Thoracic aorta (tissue), 2 donors: ENCODE measurements around the gene LIX1. TPM values are rescaled to one million over a fixed set of nuclear protein-coding genes. Genes with fewer than 3 reads are reported as not detected.
A peak's percentile ranks its signal among the peaks of the same experiment; 100 is the strongest.
"Not testable (repeated sequence)": the region's sequence is repeated elsewhere in the genome, so short reads cannot be mapped to it uniquely, and the experiment has no call there.

Experiments
- ATAC-seq: fragments of 150-250 bp; one replicate; pipeline ENCODE4 v1.8.0; 2017; ENCODE audit warnings: low read depth; ENCODE audit not compliant: insufficient number of reproducible peaks, low FRiP score
- DNase-seq: peaks from one replicate; pipeline ENCODE4 v3.0.0-alpha.2; 2020; ENCODE audit warnings: low spot score
- H3K27ac ChIP-seq, 2 donors: fragments of 200-600 bp; sonication (generic); 1 replicate in 1 of 2; 2 replicates in 1 of 2; pipeline ENCODE4 v1.5.1; 2016; ENCODE audit warnings: mild to moderate bottlenecking in 2 of 2, moderate library complexity in 2 of 2
- H3K27me3 ChIP-seq: fragments of 200-600 bp; sonication (generic); replicated peaks from 2 replicates; pipeline ENCODE4 v1.6.0; 2016; ENCODE audit warnings: mild to moderate bottlenecking; ENCODE audit not compliant: insufficient read depth
- H3K36me3 ChIP-seq: fragments of 200-600 bp; sonication (generic); one replicate; pipeline ENCODE4 v1.5.1; 2016
- H3K4me1 ChIP-seq, 2 donors: fragments of 200-600 bp; sonication (generic); 1 replicate in 1 of 2; 2 replicates in 1 of 2; pipeline versions ENCODE4 v1.5.1 to v1.6.0; 2016; ENCODE audit warnings: low read depth in 2 of 2, mild to moderate bottlenecking in 1 of 2; ENCODE audit not compliant: control insufficient read depth in 1 of 2
- H3K4me3 ChIP-seq: fragments of 200-600 bp; sonication (generic); 2 replicates; pipeline ENCODE4 v1.5.1; 2016; ENCODE audit warnings: mild to moderate bottlenecking
- H3K9me3 ChIP-seq: fragments of 200-600 bp; sonication (generic); 2 replicates; pipeline ENCODE4 v1.5.1; 2016
- total RNA-seq, 2 donors: library from RNA; depleted of rRNA; stranded (reverse); fragments of >200 nt; gene quantifications; one replicate each; pipeline versions ENCODE4 v1.1.0 to v1.2.3, GENCODE V29; 2016
- TF ChIP-seq, protein P1 (sequence below): fragments of 200-600 bp; sonication (generic); IDR thresholded peaks from one replicate; pipeline ENCODE4 v1.5.1; 2019; ENCODE audit warnings: antibody characterized with exemption

The LIX1 gene
- total RNA-seq, 2 donors from 2014 or later: not detected

DNA sequence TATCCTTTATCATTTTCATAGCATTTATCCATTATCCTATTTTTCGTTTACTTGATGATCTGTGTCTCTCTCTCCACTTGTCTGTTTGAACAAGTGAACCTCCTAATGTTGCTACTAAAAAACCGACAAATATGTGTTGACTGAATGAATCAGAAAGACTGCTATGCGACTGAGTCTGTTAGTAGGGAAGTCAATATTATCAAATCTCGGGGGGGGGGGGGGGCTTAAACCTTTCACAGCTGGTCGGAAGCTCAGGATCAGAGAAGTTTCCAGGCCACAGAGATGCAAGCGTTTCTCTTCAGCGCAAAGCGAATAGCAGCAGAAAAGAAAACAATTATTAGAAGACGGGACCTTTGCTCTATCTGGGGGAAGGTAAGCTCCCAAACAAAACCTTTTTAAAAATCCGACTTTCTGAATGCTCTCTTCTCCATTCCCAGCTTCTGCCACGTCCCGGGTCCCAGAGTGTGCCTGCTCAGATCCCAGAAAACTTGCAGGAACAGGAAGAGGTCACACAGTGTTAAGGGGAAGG, 40.2 kb upstream of the LIX1 start:
- peaks cover 14 to 27% of the 10 kb centered on the region in 2 donors for H3K4me1 ChIP-seq
- peak overlapping the region; percentile 85 to 91 for H3K27ac ChIP-seq
- DNase-seq (no peak), ATAC-seq (no peak)
- H3K4me3 ChIP-seq: peak overlapping the region; percentile 97
- TF ChIP-seq, protein P1, sequence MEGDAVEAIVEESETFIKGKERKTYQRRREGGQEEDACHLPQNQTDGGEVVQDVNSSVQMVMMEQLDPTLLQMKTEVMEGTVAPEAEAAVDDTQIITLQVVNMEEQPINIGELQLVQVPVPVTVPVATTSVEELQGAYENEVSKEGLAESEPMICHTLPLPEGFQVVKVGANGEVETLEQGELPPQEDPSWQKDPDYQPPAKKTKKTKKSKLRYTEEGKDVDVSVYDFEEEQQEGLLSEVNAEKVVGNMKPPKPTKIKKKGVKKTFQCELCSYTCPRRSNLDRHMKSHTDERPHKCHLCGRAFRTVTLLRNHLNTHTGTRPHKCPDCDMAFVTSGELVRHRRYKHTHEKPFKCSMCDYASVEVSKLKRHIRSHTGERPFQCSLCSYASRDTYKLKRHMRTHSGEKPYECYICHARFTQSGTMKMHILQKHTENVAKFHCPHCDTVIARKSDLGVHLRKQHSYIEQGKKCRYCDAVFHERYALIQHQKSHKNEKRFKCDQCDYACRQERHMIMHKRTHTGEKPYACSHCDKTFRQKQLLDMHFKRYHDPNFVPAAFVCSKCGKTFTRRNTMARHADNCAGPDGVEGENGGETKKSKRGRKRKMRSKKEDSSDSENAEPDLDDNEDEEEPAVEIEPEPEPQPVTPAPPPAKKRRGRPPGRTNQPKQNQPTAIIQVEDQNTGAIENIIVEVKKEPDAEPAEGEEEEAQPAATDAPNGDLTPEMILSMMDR: no peak
- H3K36me3 ChIP-seq: peaks cover 9% of the 10 kb centered on the region
- no peaks in the 10 kb centered on the region for H3K9me3 ChIP-seq
- no peaks in the 10 kb centered on the region for H3K27me3 ChIP-seq

DNA sequence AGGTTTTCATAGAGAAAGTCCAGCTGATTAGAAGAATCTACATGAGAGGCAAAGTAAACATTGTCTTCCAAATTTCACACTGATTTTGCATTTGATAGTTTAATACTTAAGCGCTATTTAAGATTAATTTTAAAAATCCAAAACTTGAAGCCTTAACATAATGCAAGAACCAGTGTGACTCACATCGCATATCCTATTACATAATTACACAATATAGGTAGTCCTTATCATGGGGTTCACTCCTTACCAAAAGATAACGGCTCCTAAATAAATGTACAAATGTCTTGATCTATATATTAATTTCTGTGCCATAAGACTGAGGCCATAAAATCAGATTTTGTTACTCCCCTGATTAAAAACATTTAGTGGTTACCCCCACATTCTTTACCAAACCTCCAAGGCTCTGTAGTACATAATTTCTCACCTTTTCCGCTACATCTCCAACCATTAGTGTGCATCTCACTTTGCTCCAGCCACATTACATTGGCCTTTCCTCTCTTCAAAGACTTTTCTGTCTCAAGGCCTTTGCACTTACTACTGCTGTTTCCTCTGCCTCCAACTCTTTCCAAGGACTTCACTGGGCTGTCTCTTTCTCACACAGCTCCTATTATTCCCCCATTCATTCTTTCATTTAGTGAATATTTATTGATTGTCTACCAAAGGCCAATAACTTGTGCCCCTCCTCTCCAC, 39.6 kb upstream of the LIX1 start:
- ATAC-seq (no peak), DNase-seq (no peak)
- peak overlapping the region; percentile 97 for H3K4me3 ChIP-seq
- peaks cover 12% of the 10 kb centered on the region for H3K36me3 ChIP-seq
- TF ChIP-seq, protein P1: no peak
- H3K9me3 ChIP-seq: no peaks in the 10 kb centered on the region
- peak overlapping the region in 1 of 2 donors; percentile 85 for H3K27ac ChIP-seq
- no peaks in the 10 kb centered on the region for H3K27me3 ChIP-seq
- H3K4me1 ChIP-seq: peaks cover 14 to 27% of the 10 kb centered on the region in 2 donors

DNA sequence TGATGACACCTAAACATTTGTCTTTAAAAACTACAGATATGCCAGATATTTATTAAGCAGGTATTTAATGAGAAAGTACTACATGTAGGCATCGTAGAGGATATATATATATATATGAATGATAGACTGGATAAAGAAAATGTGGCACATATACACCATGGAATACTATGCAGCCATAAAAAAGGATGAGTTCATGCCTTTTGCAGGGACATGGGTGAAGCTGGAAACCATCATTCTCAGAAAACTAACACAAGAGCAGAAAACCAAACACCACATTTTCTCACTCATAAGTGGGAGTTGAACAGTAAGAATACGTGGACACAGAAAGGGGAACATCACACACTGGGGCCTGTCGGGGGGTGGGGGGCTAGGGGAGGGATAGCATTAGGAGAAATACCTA, 37.0 kb upstream of the LIX1 start:
- not testable (repeated sequence) for H3K9me3 ChIP-seq, H3K4me3 ChIP-seq, H3K27ac ChIP-seq, DNase-seq, ATAC-seq, H3K27me3 ChIP-seq
- Histone ChIP-seq H3K36me3 (peaks cover 18% of the 10 kb centered on the region), H3K4me1 (peaks cover 14 to 27% of the 10 kb centered on the region in 2 donors)

DNA sequence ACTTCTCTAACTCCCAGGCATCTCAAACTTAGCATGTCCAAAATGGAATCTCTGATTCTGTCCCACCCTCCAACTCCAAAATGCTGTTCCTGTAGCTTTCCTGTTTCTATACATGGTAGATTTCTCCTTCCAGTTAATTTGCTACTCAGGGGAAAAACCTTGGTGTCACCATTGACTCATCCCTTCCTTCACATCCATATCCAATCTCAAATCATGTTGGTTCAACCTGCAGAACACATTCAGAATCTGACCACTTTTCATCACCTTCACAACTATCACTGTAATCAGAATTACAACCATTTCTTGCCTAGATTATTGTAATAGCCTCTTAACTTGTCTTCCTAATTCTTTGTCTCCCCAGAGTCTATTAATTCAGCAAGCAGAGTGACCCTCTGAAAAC, 29.8 kb upstream of the LIX1 start:
- no peak for DNase-seq

DNA sequence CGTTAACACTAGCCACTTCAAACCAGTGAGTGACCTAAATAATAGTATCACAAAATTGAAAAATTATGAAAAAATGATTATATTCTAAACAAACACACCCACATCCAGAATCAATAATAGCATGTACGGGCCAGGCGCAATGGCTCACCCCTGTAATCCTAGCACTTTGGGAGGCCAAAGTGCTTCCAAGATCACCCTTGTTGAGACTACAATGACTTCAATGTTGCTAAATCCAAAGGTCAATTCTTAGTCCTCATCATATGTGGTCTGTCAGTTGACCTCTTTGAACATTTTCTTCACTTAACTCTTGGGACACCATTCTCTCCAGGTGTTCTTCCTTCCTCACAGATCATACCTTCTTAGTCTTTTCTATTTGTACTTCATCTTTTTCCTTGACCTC, 29.3 kb upstream of the LIX1 start:
- no peaks in the 10 kb centered on the region for H3K9me3 ChIP-seq
- peaks cover 18% of the 10 kb centered on the region for H3K36me3 ChIP-seq
- ATAC-seq: no peak
- H3K27me3 ChIP-seq: no peaks in the 10 kb centered on the region
- no peak overlapping the region for H3K27ac ChIP-seq
- TF ChIP-seq, protein P1: no peak
- H3K4me1 ChIP-seq: no peaks in the 10 kb centered on the region
- no peak overlapping the region for H3K4me3 ChIP-seq
- DNase-seq: no peak

More for the DNA sequence above, 29.8 kb upstream of the LIX1 start:
- no peak for ATAC-seq
- H3K9me3 ChIP-seq: no peaks in the 10 kb centered on the region
- no peak overlapping the region for H3K27ac ChIP-seq
- H3K4me3 ChIP-seq: no peak overlapping the region
- TF ChIP-seq, protein P1: no peak
- H3K36me3 ChIP-seq: peaks cover 19% of the 10 kb centered on the region
- H3K27me3 ChIP-seq: no peaks in the 10 kb centered on the region
- no peaks in the 10 kb centered on the region for H3K4me1 ChIP-seq
